Measurements from ENCODE around the gene SNX5. TPM values are rescaled to one million over a fixed set of nuclear protein-coding genes. Genes with fewer than 3 reads are reported as not detected.
A peak's percentile ranks its signal among the peaks of the same experiment; 100 is the strongest.

The SNX5 gene
- total and polyA plus RNA-seq, 2 of the 13 experiments (the other 11 are each of a cell fraction or from before 2014, with no cell fraction given), result 664 to 1,040 TPM

DNA sequence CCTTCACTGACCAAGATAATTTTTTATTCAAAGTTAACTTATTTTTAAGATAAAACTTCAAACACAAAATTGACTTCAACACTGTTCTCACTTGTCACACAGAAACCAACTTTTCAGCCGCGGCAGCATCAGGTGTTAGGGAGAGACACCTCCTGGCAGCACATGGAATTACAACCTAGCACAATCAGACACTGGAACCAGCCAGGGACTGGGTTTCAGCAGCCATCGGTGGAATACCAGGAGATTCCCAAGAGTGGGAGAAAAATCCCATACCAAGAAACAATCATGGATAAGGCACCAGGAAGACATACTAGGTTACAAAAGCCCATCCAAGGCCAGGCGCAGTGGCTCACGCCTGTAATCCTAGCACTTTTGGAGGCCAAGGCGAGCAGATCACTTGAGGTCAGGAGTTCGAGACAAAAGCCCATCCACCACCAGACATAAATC lies 70.0 kb downstream of the SNX5 start (continued):
- TF ChIP-seq ZNF549 (CRISPR knock-in tag; IDR thresholded peaks at IDR 0.05), result no peak
- TF ChIP-seq, protein P1, sequence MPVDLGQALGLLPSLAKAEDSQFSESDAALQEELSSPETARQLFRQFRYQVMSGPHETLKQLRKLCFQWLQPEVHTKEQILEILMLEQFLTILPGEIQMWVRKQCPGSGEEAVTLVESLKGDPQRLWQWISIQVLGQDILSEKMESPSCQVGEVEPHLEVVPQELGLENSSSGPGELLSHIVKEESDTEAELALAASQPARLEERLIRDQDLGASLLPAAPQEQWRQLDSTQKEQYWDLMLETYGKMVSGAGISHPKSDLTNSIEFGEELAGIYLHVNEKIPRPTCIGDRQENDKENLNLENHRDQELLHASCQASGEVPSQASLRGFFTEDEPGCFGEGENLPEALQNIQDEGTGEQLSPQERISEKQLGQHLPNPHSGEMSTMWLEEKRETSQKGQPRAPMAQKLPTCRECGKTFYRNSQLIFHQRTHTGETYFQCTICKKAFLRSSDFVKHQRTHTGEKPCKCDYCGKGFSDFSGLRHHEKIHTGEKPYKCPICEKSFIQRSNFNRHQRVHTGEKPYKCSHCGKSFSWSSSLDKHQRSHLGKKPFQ (CRISPR knock-in tag; IDR thresholded peaks at IDR 0.05; ENCODE audit: insufficient replicate concordance), result no peak
- TF ChIP-seq, protein P2, sequence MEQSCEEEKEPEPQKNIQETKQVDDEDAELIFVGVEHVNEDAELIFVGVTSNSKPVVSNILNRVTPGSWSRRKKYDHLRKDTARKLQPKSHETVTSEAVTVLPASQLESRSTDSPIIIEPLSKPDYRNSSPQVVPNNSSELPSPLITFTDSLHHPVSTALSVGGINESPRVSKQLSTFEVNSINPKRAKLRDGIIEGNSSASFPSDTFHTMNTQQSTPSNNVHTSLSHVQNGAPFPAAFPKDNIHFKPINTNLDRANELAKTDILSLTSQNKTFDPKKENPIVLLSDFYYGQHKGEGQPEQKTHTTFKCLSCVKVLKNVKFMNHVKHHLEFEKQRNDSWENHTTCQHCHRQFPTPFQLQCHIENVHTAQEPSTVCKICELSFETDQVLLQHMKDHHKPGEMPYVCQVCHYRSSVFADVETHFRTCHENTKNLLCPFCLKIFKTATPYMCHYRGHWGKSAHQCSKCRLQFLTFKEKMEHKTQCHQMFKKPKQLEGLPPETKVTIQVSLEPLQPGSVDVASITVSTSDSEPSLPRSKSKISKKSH (CRISPR knock-in tag; IDR thresholded peaks at IDR 0.05; ENCODE audit: borderline replicate concordance), result no peak
- TF ChIP-seq, protein P3, sequence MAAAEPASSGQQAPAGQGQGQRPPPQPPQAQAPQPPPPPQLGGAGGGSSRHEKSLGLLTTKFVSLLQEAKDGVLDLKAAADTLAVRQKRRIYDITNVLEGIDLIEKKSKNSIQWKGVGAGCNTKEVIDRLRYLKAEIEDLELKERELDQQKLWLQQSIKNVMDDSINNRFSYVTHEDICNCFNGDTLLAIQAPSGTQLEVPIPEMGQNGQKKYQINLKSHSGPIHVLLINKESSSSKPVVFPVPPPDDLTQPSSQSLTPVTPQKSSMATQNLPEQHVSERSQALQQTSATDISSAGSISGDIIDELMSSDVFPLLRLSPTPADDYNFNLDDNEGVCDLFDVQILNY (CRISPR knock-in tag; conservative IDR thresholded peaks at IDR 0.05), result no peak
- TF ChIP-seq PHF21A (CRISPR knock-in tag; IDR thresholded peaks at IDR 0.05), result 0 out of 2 replicates have a peak, but pooled peaks have one; percentile 7
- TF ChIP-seq, protein P4, sequence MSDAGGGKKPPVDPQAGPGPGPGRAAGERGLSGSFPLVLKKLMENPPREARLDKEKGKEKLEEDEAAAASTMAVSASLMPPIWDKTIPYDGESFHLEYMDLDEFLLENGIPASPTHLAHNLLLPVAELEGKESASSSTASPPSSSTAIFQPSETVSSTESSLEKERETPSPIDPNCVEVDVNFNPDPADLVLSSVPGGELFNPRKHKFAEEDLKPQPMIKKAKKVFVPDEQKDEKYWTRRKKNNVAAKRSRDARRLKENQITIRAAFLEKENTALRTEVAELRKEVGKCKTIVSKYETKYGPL (CRISPR knock-in tag; IDR thresholded peaks at IDR 0.05), result 0 out of 2 replicates have a peak, but pooled peaks have one; percentile 18
- TF ChIP-seq, protein P5, sequence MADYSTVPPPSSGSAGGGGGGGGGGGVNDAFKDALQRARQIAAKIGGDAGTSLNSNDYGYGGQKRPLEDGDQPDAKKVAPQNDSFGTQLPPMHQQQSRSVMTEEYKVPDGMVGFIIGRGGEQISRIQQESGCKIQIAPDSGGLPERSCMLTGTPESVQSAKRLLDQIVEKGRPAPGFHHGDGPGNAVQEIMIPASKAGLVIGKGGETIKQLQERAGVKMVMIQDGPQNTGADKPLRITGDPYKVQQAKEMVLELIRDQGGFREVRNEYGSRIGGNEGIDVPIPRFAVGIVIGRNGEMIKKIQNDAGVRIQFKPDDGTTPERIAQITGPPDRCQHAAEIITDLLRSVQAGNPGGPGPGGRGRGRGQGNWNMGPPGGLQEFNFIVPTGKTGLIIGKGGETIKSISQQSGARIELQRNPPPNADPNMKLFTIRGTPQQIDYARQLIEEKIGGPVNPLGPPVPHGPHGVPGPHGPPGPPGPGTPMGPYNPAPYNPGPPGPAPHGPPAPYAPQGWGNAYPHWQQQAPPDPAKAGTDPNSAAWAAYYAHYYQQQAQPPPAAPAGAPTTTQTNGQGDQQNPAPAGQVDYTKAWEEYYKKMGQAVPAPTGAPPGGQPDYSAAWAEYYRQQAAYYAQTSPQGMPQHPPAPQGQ (CRISPR knock-in tag; IDR thresholded peaks at IDR 0.05; ENCODE audit: borderline replicate concordance), result 0 out of 2 replicates have a peak, but pooled peaks have one; percentile 90
- TF ChIP-seq, protein P6, sequence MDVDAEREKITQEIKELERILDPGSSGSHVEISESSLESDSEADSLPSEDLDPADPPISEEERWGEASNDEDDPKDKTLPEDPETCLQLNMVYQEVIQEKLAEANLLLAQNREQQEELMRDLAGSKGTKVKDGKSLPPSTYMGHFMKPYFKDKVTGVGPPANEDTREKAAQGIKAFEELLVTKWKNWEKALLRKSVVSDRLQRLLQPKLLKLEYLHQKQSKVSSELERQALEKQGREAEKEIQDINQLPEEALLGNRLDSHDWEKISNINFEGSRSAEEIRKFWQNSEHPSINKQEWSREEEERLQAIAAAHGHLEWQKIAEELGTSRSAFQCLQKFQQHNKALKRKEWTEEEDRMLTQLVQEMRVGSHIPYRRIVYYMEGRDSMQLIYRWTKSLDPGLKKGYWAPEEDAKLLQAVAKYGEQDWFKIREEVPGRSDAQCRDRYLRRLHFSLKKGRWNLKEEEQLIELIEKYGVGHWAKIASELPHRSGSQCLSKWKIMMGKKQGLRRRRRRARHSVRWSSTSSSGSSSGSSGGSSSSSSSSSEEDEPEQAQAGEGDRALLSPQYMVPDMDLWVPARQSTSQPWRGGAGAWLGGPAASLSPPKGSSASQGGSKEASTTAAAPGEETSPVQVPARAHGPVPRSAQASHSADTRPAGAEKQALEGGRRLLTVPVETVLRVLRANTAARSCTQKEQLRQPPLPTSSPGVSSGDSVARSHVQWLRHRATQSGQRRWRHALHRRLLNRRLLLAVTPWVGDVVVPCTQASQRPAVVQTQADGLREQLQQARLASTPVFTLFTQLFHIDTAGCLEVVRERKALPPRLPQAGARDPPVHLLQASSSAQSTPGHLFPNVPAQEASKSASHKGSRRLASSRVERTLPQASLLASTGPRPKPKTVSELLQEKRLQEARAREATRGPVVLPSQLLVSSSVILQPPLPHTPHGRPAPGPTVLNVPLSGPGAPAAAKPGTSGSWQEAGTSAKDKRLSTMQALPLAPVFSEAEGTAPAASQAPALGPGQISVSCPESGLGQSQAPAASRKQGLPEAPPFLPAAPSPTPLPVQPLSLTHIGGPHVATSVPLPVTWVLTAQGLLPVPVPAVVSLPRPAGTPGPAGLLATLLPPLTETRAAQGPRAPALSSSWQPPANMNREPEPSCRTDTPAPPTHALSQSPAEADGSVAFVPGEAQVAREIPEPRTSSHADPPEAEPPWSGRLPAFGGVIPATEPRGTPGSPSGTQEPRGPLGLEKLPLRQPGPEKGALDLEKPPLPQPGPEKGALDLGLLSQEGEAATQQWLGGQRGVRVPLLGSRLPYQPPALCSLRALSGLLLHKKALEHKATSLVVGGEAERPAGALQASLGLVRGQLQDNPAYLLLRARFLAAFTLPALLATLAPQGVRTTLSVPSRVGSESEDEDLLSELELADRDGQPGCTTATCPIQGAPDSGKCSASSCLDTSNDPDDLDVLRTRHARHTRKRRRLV (CRISPR knock-in tag; IDR thresholded peaks at IDR 0.05), result no peak
- TF ChIP-seq IRF2 (CRISPR knock-in tag; IDR thresholded peaks at IDR 0.05), result peak; percentile 75
- TF ChIP-seq ZBTB38 (CRISPR knock-in tag; IDR thresholded peaks at IDR 0.05), result no peak
- no peak for TF ChIP-seq MAFK (conservative IDR thresholded peaks at IDR 0.05 in 1 of 2, IDR thresholded peaks at IDR 0.05 in 1 of 2; ENCODE audit: low read length in 2 of 2)
- TF ChIP-seq, protein P7, sequence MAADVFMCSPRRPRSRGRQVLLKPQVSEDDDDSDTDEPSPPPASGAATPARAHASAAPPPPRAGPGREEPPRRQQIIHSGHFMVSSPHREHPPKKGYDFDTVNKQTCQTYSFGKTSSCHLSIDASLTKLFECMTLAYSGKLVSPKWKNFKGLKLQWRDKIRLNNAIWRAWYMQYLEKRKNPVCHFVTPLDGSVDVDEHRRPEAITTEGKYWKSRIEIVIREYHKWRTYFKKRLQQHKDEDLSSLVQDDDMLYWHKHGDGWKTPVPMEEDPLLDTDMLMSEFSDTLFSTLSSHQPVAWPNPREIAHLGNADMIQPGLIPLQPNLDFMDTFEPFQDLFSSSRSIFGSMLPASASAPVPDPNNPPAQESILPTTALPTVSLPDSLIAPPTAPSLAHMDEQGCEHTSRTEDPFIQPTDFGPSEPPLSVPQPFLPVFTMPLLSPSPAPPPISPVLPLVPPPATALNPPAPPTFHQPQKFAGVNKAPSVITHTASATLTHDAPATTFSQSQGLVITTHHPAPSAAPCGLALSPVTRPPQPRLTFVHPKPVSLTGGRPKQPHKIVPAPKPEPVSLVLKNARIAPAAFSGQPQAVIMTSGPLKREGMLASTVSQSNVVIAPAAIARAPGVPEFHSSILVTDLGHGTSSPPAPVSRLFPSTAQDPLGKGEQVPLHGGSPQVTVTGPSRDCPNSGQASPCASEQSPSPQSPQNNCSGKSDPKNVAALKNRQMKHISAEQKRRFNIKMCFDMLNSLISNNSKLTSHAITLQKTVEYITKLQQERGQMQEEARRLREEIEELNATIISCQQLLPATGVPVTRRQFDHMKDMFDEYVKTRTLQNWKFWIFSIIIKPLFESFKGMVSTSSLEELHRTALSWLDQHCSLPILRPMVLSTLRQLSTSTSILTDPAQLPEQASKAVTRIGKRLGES (CRISPR knock-in tag; IDR thresholded peaks at IDR 0.05; ENCODE audit: borderline replicate concordance), result no peak
- no peak for TF ChIP-seq ZNF879 (CRISPR knock-in tag; IDR thresholded peaks at IDR 0.05)
